ENCODE measurements around the gene FLT3LG. TPM values are rescaled to one million over a fixed set of nuclear protein-coding genes. Genes with fewer than 3 reads are reported as not detected.

Gene FLT3LG
- total and polyA plus RNA-seq, 2 experiments from 2014 or later, result 0.86 to 2.0 TPM

DNA sequence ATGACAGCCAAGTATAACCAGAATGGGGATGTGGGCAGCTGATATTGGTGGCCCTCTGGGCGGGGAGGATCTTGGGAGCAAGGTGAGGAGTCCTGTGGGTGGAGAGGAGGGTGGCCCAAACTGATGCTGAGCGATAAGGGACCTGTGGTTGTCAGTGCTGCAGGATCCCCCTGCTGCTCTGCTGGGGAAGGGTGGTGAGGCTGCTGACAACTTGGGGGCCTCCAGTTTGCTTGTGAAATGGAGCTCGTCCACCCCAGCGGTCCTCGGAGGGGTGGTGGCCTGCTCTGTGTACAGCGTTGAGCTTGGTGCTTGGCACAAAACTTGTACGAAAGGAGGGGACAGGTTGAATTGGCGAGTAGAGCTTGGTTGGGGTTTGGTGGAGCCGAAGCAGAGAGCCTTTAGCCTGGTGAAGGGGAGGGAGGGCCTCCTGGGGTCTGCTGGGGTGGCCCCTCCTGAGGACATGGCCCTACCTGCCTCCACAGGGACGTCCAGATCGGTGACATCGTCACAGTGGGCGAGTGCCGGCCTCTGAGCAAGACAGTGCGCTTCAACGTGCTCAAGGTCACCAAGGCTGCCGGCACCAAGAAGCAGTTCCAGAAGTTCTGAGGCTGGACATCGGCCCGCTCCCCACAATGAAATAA lies 25.1 kb downstream of the FLT3LG start:
- no peaks in the 10 kb centered on the region for H3K9me3 ChIP-seq (ENCODE audit: low read depth)
- H3K27me3 ChIP-seq, result no peaks in the 10 kb centered on the region
- no peak overlapping the region for H3K4me3 ChIP-seq
- H3K4me1 ChIP-seq (ENCODE audit: low read depth), result peaks cover 15% of the 10 kb centered on the region
- TF ChIP-seq, protein P1, sequence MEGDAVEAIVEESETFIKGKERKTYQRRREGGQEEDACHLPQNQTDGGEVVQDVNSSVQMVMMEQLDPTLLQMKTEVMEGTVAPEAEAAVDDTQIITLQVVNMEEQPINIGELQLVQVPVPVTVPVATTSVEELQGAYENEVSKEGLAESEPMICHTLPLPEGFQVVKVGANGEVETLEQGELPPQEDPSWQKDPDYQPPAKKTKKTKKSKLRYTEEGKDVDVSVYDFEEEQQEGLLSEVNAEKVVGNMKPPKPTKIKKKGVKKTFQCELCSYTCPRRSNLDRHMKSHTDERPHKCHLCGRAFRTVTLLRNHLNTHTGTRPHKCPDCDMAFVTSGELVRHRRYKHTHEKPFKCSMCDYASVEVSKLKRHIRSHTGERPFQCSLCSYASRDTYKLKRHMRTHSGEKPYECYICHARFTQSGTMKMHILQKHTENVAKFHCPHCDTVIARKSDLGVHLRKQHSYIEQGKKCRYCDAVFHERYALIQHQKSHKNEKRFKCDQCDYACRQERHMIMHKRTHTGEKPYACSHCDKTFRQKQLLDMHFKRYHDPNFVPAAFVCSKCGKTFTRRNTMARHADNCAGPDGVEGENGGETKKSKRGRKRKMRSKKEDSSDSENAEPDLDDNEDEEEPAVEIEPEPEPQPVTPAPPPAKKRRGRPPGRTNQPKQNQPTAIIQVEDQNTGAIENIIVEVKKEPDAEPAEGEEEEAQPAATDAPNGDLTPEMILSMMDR (IDR thresholded peaks at IDR 0.05; ENCODE audit: low read depth, low read length), result no peak
- peak overlapping the region; percentile 39 for H3K27ac ChIP-seq
- peaks cover 24% of the 10 kb centered on the region for H3K36me3 ChIP-seq
- no peak for DNase-seq (ENCODE audit: low read depth in 1 of 2, low spot score in 1 of 2)

GRCh38 chr19:49502866-49503581 lies 29.0 kb downstream of the FLT3LG start:
- TF ChIP-seq, protein P1 (IDR thresholded peaks at IDR 0.05; ENCODE audit: low read depth, low read length), result peak; percentile 69
- no peak overlapping the region for H3K4me3 ChIP-seq
- no peaks in the 10 kb centered on the region for H3K27me3 ChIP-seq
- peak overlapping the region; percentile 57 for H3K27ac ChIP-seq
- peaks cover 5% of the 10 kb centered on the region for H3K4me1 ChIP-seq (ENCODE audit: low read depth)
- no peaks in the 10 kb centered on the region for H3K9me3 ChIP-seq (ENCODE audit: low read depth)
- peak; percentile 84 to 94 for DNase-seq (ENCODE audit: low read depth in 1 of 2, low spot score in 1 of 2)
- H3K36me3 ChIP-seq, result peaks cover 15% of the 10 kb centered on the region

GRCh38 chr19:49503582-49503962 lies 29.6 kb downstream of the FLT3LG start:
- peak overlapping the region; percentile 57 for H3K27ac ChIP-seq
- H3K9me3 ChIP-seq (ENCODE audit: low read depth), result no peaks in the 10 kb centered on the region
- H3K4me1 ChIP-seq (ENCODE audit: low read depth), result peaks cover 5% of the 10 kb centered on the region
- H3K4me3 ChIP-seq, result no peak overlapping the region
- DNase-seq (ENCODE audit: low read depth in 1 of 2, low spot score in 1 of 2), result no peak
- no peaks in the 10 kb centered on the region for H3K27me3 ChIP-seq
- peaks cover 10% of the 10 kb centered on the region for H3K36me3 ChIP-seq
- TF ChIP-seq, protein P1 (IDR thresholded peaks at IDR 0.05; ENCODE audit: low read depth, low read length), result no peak

DNA sequence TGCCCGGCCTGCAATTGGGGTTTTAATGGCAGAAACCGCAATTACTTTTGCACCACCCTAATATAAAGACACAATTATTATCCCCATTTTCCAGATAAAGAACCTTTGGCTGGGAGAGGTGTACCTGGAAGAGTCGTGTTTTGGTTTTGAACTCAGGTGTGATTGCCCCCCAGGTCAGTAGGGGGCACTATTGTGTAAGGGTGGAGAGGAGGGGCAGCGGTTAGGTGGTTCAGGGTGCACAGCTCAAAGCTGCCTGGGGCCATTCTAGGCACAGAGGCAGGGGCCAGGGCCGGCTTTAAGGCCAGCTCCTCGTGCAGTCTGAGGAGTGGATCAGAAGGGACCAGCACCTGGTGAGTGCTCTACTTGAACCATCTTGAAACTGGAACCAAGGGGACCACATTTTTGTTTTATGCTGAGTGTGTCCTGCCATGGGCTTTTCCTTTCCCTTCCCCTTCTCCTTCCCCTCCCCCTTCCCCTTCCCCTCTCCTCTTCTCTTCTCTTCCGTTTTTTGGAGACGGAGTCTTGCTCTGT lies 32.6 kb downstream of the FLT3LG start:
- no peak overlapping the region for H3K27ac ChIP-seq
- H3K4me3 ChIP-seq, result no peak overlapping the region
- H3K27me3 ChIP-seq, result no peaks in the 10 kb centered on the region
- TF ChIP-seq, protein P1 (IDR thresholded peaks at IDR 0.05; ENCODE audit: low read depth, low read length), result peak; percentile 83
- no peaks in the 10 kb centered on the region for H3K36me3 ChIP-seq
- peaks cover 6% of the 10 kb centered on the region for H3K4me1 ChIP-seq (ENCODE audit: low read depth)
- H3K9me3 ChIP-seq (ENCODE audit: low read depth), result no peaks in the 10 kb centered on the region
- peak; percentile 66 to 69 for DNase-seq (ENCODE audit: low read depth in 1 of 2, low spot score in 1 of 2)

DNA sequence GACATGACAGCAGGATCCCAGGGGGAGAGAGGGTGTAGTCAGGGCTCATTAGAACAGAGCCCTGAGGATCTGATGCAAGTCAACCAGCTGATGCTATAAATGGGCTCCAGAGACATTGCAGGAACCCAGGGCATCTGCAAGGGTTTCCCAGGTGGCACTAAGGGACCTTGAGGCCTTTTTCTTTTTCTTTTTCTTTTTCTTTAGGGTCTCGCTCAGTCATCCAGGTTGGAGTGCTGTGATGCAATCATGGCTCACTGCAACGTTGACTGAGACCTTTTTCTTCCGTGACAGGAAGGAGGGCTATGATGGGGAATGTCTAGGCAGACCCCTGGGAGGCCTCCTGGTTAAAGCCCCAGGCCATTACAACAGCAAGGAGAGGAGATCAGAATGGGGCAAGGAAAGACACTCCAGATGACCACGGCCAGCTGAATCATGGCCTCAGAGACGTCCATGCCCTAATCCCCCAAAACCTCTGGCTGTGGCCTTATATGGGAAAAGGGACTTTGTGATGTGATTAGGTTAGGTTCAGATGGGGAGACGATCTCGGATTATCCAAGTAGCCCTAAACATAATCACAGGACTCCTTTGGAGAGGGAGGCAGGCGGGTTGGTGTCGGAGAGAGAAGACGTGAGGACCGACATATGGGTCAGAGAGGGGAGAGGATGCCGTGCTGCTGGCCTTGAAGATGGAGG lies 33.9 kb downstream of the FLT3LG start:
- TF ChIP-seq, protein P1 (IDR thresholded peaks at IDR 0.05; ENCODE audit: low read depth, low read length), result no peak

More for the DNA sequence above, 33.9 kb downstream of the FLT3LG start:
- no peak for DNase-seq (ENCODE audit: low read depth in 1 of 2, low spot score in 1 of 2)
- H3K4me1 ChIP-seq (ENCODE audit: low read depth), result peaks cover 14% of the 10 kb centered on the region
- H3K9me3 ChIP-seq (ENCODE audit: low read depth), result no peaks in the 10 kb centered on the region
- H3K27me3 ChIP-seq, result no peaks in the 10 kb centered on the region
- H3K27ac ChIP-seq, result no peak overlapping the region
- H3K4me3 ChIP-seq, result no peak overlapping the region
- H3K36me3 ChIP-seq, result no peaks in the 10 kb centered on the region

Measured in cardiac muscle cell (in vitro differentiated cells and primary cell).